GM12878 (cell line): ENCODE data around the gene SRP68.

Experiments used
- CREM ChIP-seq: IDR thresholded peaks from 2 replicates; pipeline ENCODE4 v1.6.1; 2014; ENCODE audit warnings: antibody characterized with exemption, low read depth
- EZH2 ChIP-seq: IDR thresholded peaks from 2 replicates; pipeline ENCODE4 v1.6.1; 2012; ENCODE audit warnings: low read depth, mild to moderate bottlenecking, control low read depth, inconsistent platforms, low read length, borderline replicate concordance; ENCODE audit not compliant: control insufficient read depth
- FOS ChIP-seq: IDR thresholded peaks from 3 replicates; pipeline ENCODE4 v1.6.1; 2011; ENCODE audit warnings: borderline replicate concordance; ENCODE audit not compliant: insufficient read length; ENCODE audit errors: extremely low read depth
- NFYB ChIP-seq: IDR thresholded peaks from 2 replicates; pipeline ENCODE4 v1.6.1; 2011; ENCODE audit warnings: low read depth, mild to moderate bottlenecking, low read length, improper control_type of control experiment, moderate library complexity; ENCODE audit not compliant: insufficient read depth
- SIN3A ChIP-seq: IDR thresholded peaks from 2 replicates; pipeline ENCODE4 v1.6.1; 2012; ENCODE audit warnings: low read depth, low read length, improper control_type of control experiment
- TCF7 ChIP-seq: IDR thresholded peaks from 2 replicates; pipeline ENCODE4 v1.6.1; 2014; ENCODE audit warnings: antibody characterized with exemption, borderline replicate concordance
- ZNF622 ChIP-seq: fragments of 450-650 bp; IDR thresholded peaks from 2 replicates; pipeline ENCODE4 v1.6.1; 2017; ENCODE audit warnings: mild to moderate bottlenecking, inconsistent platforms
- TF ChIP-seq, protein P1 (sequence below): IDR thresholded peaks from 2 replicates; pipeline ENCODE4 v1.6.1; 2011; ENCODE audit warnings: borderline replicate concordance, low read depth, mild to moderate bottlenecking, moderate library complexity, mixed read lengths, low read length; ENCODE audit not compliant: insufficient read depth; ENCODE audit errors: extremely low read length

DNA sequence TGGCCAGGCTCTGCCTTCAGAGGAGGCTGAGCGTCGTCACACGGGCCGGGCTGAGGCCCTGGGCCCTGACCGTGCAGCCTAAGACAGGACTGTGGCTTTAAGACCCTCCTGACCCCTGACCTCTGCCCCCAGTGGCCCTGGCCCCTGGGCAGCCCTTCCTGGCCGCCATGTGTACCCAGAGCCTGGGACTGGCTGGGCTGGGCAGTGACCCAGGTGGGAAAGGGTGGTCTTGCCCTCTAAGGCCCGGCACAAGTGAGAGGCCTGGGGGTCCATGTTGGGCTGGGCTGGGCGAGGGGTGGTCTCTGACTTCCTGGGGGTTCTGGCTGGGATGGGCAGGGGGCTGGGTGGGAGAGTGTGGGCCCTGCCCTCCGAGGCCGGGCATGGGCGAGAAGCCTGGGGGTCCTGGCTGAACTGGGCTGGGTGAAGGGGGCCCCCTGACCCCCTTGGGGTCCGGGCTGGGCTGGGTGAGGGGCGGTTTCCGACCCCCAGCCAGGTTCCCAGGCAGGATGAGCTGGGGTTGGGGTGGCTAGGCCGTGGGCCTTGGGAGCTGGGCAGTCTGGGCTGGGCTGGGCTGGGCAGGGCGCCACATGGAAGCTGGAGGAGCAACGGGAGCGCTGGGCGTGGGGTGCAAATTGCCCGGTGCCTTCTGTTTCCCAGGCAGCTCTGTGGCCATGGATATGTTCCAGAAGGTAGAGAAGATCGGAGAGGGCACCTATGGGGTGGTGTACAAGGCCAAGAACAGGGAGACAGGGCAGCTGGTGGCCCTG lies 71.4 kb downstream of the SRP68 start, which contains the start of gene CDK3:
- TF ChIP-seq NFYB (no peak), ZNF622 (no peak), SIN3A (no peak), EZH2 (no peak), FOS (no peak), CREM (no peak), TCF7 (no peak)
- TF ChIP-seq, protein P1, sequence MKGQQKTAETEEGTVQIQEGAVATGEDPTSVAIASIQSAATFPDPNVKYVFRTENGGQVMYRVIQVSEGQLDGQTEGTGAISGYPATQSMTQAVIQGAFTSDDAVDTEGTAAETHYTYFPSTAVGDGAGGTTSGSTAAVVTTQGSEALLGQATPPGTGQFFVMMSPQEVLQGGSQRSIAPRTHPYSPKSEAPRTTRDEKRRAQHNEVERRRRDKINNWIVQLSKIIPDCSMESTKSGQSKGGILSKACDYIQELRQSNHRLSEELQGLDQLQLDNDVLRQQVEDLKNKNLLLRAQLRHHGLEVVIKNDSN = no peak
